EH (cell line): ENCODE data around the gene SLC44A5.
"Not testable (repeated sequence)": the region's sequence is repeated elsewhere in the genome, so short reads cannot be mapped to it uniquely, and the experiment has no call there.

Experiments
- DNase-seq: peaks from one replicate; pipeline ENCODE4 v3.0.0-alpha.2; 2015; ENCODE audit warnings: low read depth

The SLC44A5 gene

DNA sequence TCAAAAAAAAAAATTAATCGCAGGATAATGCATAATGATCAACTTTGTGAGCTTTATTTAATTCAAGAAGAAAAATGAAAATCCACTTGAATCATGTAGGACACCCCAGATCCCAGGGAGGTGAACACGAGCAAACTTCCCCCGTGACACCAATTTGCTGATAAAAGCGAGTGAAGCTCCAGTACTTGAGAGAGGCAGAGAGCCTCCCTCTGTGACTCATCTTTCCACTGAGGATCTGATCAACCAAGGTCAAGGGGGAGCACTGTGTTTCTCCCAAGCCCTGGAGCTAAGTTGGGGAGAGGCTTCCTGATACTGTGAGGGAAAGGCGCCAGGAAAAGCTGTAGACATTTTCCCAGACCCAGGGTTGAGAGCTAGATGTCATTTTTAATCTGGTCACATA is 160.9 kb downstream of the SLC44A5 start:
- no peak for DNase-seq

- no peak for DNase-seq
These were observed 166.7 kb downstream of the SLC44A5 start for GRCh38 chr1:75444220-75444619.

DNA sequence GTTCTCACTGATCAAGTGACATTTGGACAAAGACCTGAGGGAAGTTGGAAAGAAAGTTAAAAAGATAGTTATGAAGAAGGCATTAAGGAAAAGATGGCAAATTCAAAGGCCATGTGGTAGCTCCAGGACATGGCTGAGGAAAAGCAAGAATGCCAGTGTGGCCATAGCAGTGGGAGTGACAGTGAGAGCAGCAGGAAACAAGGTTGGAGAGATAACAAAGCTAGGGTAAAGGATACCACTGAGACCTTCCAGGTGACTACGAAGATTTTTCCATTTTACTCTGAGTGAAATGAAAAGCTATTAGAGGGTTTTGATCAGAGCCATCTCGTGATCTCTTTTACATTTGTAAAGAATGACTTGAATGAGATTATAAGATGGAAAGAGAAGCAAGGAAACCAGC is 170.6 kb downstream of the SLC44A5 start:
- no peak for DNase-seq

DNA sequence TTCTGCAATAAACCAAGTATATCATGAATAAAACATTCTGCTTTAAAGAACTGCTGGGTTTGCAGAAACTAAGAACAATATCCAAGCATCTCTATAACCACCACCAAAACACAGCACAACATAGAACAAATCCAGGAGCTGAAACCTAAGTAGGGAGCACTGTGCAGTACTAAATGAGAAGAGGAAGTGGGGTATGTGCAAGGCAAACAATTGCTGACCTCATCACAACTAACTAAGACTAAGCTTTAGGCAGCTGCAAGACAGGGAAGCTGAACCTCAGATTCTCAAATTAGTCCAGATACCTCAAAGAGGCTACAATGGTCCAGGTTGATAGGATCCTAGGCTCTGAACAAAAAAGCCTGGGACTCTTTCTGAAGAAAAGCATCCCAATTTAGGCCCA is 172.6 kb downstream of the SLC44A5 start:
- DNase-seq, result no peak

DNA sequence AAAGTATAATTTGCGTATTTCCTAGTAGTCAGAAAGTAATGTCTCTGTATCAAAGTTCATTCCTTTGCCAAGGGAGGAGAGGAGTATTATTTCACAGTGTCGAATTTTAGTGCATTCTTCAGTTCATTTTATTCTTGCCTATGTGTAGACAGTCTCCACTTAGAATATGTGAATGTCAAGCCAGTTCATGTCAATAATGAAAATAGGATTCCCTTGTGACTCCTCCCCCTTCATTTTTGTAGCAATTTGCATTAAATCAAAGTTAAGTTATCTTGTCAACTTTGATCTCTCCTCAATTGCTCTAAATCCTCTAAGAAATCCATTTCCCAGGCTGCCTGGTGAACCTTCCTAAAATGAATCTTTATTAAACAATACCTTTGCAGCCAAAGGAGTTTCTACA is 179.1 kb downstream of the SLC44A5 start:
- DNase-seq, result no peak

DNA sequence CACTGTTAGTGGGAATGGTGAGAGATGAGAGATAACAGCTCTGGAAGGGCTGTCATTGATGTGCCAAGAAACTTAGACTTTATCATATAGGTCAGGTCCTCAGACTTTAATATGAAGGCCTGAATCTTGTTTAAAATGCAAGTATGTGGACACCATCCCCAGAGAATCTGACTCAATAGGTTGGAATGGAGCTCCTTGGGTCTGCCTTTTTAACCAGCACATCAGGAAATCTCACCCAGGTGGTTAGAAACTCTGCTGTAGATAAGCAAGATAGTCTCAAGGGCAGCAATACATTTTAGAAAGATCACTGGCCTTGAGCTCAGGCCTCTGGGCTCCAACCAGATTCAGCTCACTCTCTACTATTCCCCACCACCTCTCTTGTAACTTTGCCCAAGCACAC is 180.4 kb downstream of the SLC44A5 start:
- DNase-seq, result no peak

DNA sequence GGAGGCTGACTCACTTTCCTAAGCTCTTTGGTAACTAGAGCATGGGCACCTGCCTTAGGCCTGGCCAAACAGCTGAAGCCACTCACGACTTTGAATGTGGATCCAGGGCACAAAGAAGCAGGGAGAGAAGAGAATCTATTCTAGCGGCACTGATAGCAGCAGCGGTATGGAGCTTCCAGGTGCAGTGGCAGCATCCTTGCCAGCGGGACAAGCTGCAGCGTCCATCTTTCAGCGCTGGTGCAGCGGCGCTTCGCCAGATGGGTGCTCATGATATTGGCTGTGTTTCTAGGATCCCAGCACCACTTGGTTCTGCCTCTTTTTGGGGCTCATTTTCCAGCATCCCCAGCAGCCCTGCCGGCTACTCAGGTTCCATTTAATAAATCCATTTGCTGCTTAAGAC is 184.2 kb downstream of the SLC44A5 start:
- DNase-seq, result no peak

DNA sequence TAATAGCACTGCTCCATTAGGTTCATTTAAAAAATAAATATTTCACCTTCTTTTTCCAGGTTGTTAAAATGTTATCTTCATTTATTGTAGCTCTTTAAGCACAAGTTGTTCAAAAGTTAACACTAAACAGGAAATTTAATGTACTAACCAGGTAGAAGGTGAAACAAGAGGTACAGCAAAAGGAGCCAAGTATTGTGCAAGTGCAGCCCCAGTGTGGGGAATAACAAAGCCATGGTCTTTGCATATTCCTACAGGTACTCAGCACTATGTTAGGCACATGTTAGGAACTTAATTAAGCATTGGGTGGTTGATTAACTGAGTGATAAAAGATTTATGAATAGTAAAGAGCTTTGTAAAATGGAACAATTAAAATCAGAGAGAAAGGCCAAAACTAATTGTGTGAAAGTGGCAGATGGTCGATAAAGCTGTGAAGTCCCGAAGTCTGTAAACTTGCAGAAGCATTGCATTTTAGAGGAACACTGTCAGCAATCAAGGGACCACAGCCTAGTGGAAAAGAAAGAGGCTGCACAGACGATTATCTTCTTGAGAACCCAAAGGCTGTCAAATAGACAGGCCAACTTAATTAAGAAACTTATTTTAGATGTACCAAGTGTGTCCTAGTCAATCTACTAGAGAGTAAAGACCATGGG is 185.8 kb downstream of the SLC44A5 start:
- no peak for DNase-seq

DNA sequence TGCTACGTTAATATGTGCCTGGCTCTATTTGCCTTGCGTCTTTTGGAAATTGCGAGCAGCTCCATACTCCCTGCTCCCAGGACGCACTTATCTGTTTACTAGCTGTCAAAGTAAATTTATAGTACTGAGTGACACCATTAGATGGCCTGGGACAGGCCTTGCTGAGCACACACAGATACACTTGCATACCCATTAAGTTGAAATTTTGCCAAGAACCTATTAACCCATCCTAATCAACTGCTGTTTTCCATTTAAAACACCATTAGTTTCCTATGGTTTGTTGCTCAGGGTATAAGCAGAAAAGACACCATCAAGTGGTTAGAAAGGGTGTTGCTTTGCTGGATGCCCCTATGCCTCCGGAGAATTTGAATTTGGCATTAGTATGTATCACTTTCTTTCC is 187.3 kb downstream of the SLC44A5 start:
- no peak for DNase-seq

- no peak for DNase-seq
These were observed 187.8 kb downstream of the SLC44A5 start for GRCh38 chr1:75423136-75423535.

DNA sequence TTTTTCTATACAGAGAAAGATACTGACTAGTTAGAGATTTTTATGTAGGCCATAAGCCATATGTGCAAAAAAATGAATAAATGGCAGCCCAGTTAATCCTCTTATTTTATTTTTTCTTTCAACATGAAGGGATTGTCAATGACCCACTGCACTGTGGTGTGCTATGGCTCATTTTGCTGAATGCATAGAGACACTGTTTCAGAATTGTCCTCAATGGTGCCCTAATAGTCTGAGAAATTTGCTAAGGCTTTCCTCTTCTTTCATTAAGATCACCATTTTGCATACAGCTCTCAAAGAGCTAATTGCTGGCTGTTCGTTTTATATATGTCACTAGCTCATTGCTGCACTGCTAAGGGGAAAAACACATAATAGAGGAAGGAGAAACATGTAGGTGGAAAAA is 189.5 kb downstream of the SLC44A5 start:
- DNase-seq, result no peak

DNA sequence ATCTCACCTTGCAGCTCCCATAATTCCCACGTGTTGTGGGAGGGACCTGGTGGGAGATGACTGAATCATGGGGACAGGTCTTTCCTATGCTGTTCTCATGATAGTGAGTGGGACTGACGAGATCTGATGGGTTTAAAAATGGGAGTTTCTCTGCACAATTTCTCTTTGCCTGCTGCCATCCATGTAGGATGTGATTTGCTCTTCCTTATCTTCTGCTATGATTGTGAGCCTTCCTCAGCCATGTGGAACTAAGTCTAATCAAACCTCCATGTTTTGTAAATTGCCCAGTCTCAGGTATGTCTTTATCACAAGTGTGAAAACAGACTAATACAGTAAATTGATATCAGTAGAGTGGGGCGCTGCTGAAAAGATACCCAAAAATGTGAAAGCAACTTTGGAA is 195.7 kb downstream of the SLC44A5 start:
- no peak for DNase-seq

- DNase-seq, result no peak
These were observed 198.3 kb downstream of the SLC44A5 start for GRCh38 chr1:75412616-75413015.

DNA sequence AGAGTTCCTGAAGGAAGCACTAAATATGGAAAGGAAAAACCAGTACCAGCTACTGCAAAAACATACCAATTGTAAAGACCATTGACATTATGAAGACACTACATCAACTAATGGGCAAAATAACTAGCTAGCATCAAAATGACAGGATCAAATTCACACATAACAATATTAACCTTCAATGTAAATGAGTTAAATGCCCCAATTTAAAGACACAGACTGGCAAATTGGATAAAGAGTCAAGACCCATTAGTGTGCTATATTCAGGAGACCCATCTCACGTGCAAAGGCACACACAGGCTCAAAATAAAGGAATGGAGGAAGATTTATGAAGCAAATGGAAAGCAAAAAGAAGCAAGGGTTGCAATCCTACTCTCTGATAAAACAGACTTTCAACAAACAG is 206.2 kb downstream of the SLC44A5 start:
- DNase-seq, result not testable (repeated sequence)

DNA sequence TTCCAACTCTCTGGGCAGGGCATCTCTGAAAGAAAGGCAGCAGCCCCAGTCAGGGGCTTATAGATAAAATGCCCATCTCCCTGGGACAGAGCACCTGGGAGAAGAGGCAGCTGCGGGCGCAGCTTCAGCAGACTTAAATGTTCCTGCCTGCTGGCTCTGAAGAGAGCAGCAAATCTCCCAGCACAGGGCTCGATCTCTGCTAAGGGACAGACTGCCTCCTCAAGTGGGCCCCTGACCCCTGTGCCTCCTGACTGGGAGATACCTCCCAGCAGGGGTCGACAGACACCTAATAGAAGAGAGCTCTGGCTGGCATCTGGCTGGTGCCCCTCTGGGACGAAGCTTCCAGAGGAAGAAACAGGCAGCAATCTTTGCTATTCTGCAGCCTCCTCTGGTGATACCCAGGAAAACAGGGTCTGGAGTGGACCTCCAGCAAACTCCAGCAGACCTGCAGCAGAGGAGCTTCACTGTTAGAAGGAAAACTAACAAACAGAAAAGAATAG is 207.7 kb downstream of the SLC44A5 start:
- DNase-seq, result not testable (repeated sequence)

DNA sequence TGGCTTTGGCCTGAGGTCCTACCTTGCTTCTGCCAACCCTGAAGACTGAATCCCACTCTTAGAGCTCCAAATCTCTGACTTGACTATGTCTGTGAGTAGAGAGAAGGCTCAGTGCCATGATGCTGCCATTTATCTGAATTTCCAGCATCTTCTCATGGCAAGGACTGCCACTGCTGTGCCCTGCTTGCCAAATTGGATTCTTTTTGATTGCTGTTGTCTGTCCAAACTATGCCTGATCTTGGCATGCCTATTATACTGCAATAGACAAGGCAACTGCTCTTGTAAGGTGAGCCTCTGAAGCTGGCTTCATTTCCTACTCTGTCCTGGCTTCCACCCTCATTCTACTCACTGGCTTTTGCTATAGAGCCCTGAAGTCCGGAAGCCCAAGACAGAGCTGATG is 210.2 kb downstream of the SLC44A5 start:
- no peak for DNase-seq

DNA sequence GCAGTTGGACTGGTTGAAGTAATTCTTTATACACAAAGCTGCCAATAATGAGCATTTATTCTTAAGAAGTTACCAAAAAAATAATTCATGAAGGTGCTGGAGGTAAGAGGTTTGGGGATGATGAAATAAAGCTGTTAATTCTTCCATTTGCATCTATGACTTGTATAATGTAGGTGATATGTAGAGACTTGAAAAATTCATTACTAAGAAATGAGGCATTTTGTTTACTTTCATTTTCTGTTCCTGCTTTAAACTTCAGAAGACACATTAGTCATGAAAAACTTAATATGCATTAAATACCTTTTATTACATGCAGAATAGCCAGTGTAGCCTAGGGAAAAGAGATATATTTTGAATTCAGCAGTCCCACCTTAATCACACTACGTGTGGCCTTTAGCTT is 214.2 kb downstream of the SLC44A5 start:
- DNase-seq, result no peak

DNA sequence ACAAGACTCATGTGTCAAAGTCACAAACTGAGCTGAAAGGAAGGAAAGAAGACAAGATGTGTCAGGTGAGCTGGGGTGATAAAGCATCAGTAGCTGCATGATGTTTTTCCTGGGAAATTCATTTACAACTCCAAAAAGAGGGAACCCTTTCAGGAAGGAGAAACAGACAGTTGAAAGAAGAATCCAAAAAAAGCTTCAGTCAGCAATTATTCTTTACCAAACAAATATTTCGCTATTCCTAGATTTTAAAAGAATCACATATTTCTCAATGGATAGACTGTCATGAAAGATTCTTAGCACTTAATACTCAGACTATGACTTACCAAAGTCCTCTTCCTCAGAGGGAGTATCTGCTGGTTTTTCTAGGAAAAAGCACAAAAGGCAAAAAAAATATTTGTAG is 214.7 kb downstream of the SLC44A5 start:
- no peak for DNase-seq

DNA sequence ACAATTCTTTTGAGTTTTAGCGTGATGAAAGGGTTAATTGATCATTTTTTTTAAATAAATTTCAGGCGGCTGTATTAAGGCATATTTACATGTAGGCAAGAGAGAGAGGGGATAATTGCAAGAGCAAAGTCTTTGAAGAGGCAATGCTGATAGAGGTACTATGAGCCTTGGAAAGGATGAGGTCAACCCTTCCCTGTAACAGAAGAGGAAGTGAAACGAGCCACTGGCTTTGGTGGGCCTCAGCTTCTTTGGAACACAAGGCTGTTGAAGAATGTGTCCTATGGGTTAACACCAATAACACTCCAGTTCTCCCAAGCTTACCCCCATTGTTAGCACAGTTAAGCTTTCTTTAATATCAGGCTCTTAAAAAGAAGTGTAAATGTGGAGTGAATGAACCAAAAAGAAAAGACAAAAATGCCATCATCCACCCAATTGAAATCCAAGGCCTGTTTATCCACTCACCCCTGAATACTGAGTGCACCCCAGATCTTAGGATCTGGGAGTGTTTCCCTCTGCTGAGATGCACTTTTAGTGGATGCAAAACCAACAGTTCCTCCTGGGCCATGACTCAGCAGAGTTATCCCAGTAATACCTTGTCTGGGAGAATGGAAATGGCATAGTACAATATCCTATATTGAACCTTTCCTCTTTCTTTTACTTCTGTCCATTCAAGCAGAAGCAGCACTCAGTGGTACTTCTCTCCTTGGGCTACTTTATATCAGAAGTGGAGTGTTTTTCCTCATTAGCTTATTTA is 216.4 kb downstream of the SLC44A5 start:
- DNase-seq, result no peak

DNA sequence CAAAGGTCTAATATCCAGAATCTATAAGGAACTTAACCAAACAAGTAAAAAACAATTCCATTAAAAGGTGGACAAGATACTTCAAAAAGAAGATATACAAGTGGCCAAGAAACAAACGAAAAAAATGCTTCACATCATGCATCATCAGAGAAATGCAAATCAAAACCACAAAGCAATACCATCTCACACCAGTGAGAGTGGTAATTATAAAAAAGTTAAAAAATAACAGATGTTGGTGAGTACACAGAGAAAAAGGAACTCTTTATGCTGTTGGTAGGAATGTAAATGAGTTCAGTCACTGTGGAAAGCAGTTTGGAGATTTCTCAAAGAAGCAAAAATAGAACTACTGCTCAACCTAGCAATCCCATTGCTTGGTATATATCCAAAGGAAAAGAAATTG is 218.6 kb downstream of the SLC44A5 start:
- no peak for DNase-seq

GRCh38 chr1:75375476-75376447 is 235.2 kb downstream of the SLC44A5 start:
- DNase-seq, result not testable (repeated sequence)

GRCh38 chr1:75373542-75374159 is 237.3 kb downstream of the SLC44A5 start:
- no peak for DNase-seq
